GM20000 (cell line): ENCODE measurements around the gene HSF5.

ENCODE experiments used
- DNase-seq: peaks from one replicate; pipeline ENCODE4 v3.0.0; 2012; ENCODE audit warnings: low spot score
- CTCF ChIP-seq: IDR thresholded peaks from 2 replicates; pipeline ENCODE4 v1.5.1; 2012; ENCODE audit warnings: mild to moderate bottlenecking, control low read depth; ENCODE audit errors: extremely low read depth, missing control alignments

The HSF5 gene

GRCh38 chr17:58420827-58421226, 67.4 kb downstream of the HSF5 start:
- TF ChIP-seq CTCF = no peak

GRCh38 chr17:58417300-58418092, 70.7 kb downstream of the HSF5 start, which contains the start of gene RNF43:
RNF43 (minus strand) TSS chr17:58417534; CDS start chr17:58415577, 1,957 bp downstream.
- peak; percentile 87 for DNase-seq
- peak; percentile 70 for TF ChIP-seq CTCF

More at GRCh38 chr17:58420827-58421226, 67.4 kb downstream of the HSF5 start:
- no peak for DNase-seq

GRCh38 chr17:58416937-58417299, 71.3 kb downstream of the HSF5 start:
- no peak for DNase-seq
- TF ChIP-seq CTCF = no peak

GRCh38 chr17:58416396-58416795, 71.8 kb downstream of the HSF5 start:
- TF ChIP-seq CTCF = no peak
- DNase-seq = no peak

GRCh38 chr17:58415371-58416055, 72.7 kb downstream of the HSF5 start:
- TF ChIP-seq CTCF = no peak
- no peak for DNase-seq

- TF ChIP-seq CTCF = no peak
- no peak for DNase-seq
These were observed 73.6 kb downstream of the HSF5 start for GRCh38 chr17:58414596-58414997.

GRCh38 chr17:58413684-58414083, 74.5 kb downstream of the HSF5 start:
- TF ChIP-seq CTCF = no peak
- no peak for DNase-seq
